Measurements from ENCODE around the gene NTN1.
"Not testable (repeated sequence)": the region's sequence is repeated elsewhere in the genome, so short reads cannot be mapped to it uniquely, and the experiment has no call there.

The NTN1 gene

DNA sequence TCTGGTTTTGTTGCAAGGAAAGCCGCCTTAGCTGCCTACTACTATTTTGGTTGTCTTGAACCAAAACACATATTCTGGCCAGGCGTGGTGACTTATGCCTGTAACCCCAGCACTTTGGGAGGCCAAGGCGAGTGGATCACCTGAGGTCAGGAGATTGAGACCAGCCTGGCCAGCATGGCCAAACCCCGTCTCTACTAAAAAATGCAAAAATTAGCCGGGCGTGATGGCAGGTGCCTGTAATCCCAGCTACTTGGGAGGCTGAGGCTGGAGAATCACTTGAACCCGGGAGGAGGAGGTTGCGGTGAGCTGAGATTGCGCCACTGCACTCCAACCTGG lies 236.3 kb downstream of the NTN1 start:
- H3K36me3 Mint-ChIP-seq (ENCODE audit: low read depth); H3K27me3 Mint-ChIP-seq; H3K4me3 Mint-ChIP-seq; intact Hi-C loops (cut with micrococcal nuclease); H3K27ac Mint-ChIP-seq; H3K9me3 Mint-ChIP-seq: not testable (repeated sequence)
- peaks cover 13% of the 10 kb centered on the region for H3K4me1 Mint-ChIP-seq (ENCODE audit: low read depth)

DNA sequence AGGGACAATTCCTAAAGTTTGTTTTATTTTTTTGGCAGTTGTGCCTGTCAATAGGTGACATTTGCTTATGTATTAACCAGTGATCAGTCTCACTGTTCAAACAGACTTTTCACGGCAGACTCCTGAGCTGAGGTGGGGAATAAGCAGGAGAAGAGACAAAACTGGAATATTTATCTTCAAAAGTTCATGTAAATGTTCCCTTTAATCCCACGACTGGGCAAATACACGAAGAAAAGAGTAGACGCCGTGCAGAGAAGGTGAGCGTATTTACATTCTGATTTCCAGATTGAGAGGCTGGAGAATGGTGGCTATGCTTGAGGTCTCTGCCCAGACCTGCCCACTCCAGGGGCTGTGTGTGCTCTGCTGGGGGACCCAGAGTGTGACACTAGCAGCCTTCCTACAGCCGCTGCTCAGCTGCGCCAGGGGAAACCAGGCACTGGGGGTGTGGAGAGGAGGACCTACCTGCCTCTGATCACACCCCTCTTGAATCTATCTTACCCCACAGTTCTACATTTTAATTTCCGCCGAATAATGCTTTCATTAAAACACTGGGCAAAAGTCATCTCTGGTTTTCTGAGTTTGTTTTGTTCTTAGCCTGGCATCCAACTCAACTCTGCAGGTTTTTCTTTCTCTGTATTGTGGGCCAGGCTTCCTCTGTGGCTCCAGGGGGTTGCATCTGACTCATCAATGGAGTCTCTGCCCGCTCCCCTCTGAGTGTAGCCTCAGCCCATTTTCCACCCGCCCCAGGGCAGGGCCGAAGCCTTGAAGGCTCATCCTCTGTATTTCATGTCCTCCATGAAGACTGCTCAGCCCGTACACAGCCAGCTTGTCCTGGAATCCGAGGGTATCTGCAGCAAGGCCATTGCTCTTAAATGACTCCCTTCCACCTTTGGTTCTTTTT lies 237.1 kb downstream of the NTN1 start:
- Mint-ChIP-seq H3K27me3 (peaks cover 2% of the 10 kb centered on the region), H3K36me3 (ENCODE audit: low read depth) (no peaks in the 10 kb centered on the region), H3K27ac (no peak overlapping the region), H3K4me1 (ENCODE audit: low read depth) (peaks cover 13% of the 10 kb centered on the region), H3K9me3 (no peaks in the 10 kb centered on the region), H3K4me3 (no peak overlapping the region)
- intact Hi-C loops (cut with micrococcal nuclease) = no loop called here

DNA sequence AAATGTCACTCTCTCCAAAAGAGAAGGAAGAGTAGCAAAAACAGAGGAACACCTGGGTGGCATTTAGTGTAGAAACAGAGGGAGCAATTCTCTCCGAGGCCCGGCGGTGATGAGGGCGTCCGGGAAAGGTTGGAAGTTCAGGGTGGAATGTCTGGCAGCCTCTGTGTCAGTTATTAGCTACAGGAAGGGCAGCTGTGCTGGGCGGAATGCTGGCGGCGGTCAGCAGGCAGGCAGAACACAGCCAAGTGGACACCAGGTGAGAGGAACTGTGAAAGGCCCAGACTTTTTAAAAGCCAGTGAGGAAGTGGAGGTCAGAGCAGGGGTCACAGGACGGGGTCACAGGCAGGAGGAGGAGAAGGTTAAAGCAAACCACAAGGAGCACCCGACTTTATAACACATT lies 238.1 kb downstream of the NTN1 start:
- Mint-ChIP-seq H3K27me3 (peaks cover 2% of the 10 kb centered on the region), H3K36me3 (ENCODE audit: low read depth) (no peaks in the 10 kb centered on the region), H3K27ac (no peak overlapping the region), H3K4me3 (no peak overlapping the region), H3K4me1 (ENCODE audit: low read depth) (peaks cover 13% of the 10 kb centered on the region), H3K9me3 (no peaks in the 10 kb centered on the region)
- intact Hi-C loops (cut with micrococcal nuclease) = no loop called here

DNA sequence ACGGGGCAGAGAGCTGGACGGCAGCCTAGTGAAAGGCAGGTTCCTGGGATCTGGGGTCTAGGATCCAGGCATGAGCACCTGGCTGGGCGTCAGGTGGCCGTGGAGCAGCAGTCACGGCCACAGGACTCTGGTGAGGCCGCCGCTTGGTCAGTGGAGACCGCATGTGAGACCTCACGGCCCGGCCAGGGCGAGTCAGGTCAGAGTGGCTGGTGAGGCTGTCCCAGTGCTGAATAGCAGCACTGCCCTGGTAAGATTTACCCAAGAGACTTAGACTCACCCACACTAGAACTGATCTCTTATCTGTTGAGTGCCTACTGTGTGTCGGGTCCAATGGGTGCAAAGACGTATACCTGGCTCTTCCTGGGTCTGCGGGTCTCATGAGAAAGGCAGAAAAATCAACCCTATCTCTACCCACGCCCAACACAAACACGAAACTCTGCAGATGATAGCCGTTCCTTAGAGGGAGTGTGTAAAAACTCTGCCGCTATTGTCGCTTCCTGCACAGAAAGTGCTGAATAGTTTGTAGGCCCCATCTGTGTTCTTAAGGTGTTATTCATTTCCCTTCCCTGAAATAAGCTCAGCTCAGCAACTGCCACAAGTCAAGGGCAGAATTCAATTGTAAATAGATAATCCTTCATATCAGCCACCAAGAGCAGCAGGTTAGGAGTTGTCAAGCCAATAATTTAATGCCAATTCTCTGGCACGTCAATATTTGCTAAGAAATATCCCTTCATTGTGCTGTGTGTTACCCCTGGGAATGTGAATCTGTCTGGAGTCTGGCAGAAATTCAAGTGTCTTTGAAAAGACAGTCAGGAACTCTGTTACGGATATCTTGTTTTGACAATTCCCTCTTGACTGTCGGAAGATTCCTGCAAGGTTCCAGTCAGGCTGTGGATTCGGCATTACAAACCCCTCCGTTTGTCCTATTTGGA lies 240.0 kb downstream of the NTN1 start:
- intact Hi-C loops (cut with micrococcal nuclease) = no loop called here
- no peak overlapping the region for H3K4me3 Mint-ChIP-seq
- H3K27ac Mint-ChIP-seq = no peak overlapping the region
- H3K27me3 Mint-ChIP-seq = peaks cover 2% of the 10 kb centered on the region
- H3K36me3 Mint-ChIP-seq (ENCODE audit: low read depth) = peaks cover 5% of the 10 kb centered on the region
- H3K4me1 Mint-ChIP-seq (ENCODE audit: low read depth) = peaks cover 12% of the 10 kb centered on the region
- H3K9me3 Mint-ChIP-seq = no peaks in the 10 kb centered on the region

DNA sequence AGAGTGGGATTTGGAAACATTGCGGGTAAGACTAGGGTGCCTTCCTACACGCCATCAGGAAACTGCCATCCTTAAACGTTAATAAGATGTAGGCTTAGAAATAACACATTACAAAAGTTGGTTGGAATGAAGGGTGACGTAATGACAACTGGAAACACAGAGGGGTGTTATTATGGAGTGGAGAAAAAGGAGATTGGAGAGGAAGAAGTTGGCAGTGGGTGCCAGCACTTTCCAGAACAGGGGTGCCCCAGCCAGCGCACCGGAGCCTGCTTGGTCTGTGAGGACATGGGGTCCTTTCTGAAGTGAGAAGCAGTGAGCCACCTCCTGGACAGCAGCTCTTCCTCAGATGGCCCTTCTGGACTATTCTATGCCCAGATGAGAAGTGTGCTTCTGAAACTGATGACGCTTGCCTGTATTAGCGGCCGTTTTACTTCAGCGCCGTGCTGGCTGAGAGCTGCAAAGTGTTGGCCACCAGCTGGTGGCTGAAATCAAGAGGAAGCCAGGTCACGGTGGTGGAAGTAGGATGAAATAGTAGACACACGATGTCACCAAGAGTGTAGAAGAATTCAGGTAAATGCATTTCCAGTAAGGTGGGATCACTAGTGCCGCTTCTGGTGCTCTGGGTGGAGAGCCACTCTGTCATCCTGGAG lies 244.8 kb downstream of the NTN1 start:
- Mint-ChIP-seq H3K4me3 (no peak overlapping the region), H3K4me1 (ENCODE audit: low read depth) (no peaks in the 10 kb centered on the region), H3K27me3 (no peaks in the 10 kb centered on the region), H3K9me3 (no peaks in the 10 kb centered on the region), H3K36me3 (ENCODE audit: low read depth) (peaks cover 6% of the 10 kb centered on the region), H3K27ac (no peak overlapping the region)
- intact Hi-C loops (cut with micrococcal nuclease) = no loop called here

DNA sequence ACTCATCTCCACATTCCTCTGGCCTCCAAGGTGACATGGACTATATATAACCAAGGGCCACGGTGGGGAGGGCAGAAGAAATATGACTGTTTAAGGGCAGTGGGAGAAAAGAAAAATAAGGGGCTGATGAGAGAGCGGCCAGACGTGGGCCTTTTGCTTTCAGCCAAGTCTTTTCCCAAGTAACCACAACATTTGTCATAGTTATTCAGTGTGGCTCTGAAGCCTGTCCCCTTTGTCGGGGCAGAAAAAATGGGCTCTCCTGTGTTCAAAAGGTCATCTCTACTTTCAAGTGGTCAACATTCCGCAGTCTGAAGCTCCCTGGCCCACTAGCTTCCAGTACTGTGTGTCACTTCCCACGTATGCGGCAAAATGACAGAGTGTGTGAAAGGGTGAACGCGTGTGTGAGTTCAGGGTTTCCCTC lies 245.4 kb downstream of the NTN1 start:
- Mint-ChIP-seq H3K27ac (no peak overlapping the region), H3K36me3 (ENCODE audit: low read depth) (peaks cover 6% of the 10 kb centered on the region), H3K9me3 (no peaks in the 10 kb centered on the region), H3K27me3 (no peaks in the 10 kb centered on the region), H3K4me1 (ENCODE audit: low read depth) (no peaks in the 10 kb centered on the region), H3K4me3 (no peak overlapping the region)
- intact Hi-C loops (cut with micrococcal nuclease) = no loop called here

DNA sequence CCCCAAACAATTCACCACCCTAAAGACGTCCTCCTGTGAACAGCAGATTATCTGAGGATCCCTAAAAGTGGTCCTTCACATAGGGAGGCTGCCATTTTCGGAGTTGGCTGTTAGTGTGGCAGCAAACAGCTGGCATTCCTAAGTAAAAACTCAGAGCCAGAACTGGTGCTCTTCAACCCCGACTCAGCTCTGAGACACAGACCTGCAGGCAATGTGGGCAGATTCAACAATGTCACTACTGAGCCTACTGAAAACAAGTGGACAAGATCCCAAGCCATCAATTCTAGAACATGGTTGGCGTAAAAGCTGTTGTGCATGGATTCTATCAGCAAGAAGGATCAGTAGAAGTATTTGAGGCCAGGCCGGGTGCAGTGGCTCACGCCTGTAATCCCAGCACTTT lies 247.2 kb downstream of the NTN1 start:
- Mint-ChIP-seq H3K9me3 (no peaks in the 10 kb centered on the region), H3K4me3 (no peak overlapping the region), H3K27me3 (no peaks in the 10 kb centered on the region), H3K4me1 (ENCODE audit: low read depth) (peaks cover 8% of the 10 kb centered on the region), H3K27ac (no peak overlapping the region), H3K36me3 (ENCODE audit: low read depth) (peaks cover 6% of the 10 kb centered on the region)
- intact Hi-C loops (cut with micrococcal nuclease) = no loop called here

DNA sequence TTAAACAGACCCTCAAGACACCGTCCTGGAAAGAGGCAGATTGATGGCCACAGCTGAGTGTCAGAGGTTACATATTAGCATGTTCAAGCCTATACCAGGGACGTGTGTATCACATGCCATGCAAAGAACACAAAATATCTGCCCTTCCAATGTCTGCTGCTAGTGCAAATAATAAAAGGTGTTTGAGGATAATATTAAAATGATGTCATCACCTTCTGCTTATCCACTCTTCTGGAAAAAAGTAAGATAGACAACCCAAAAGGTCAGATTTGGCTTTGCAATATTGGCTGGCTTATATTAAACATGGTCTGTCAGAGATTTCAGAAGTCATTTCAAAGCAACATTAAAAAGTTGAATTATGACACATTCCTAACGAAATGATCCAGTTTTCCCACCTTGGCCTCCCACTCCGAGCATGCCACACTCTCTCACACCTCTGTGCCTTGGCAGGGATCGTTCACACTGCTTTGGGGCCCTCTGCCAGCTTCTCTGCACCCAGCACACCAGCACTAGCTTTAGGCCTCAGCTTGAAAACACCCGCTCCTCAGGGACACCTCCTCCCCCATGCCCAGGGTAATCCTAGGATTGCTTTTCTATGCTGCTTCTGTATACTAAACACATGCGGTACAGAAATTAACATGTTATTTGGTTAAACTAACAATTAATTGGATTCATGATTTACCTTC lies 248.2 kb downstream of the NTN1 start:
- Mint-ChIP-seq H3K36me3 (ENCODE audit: low read depth) (peaks cover 6% of the 10 kb centered on the region), H3K4me1 (ENCODE audit: low read depth) (peaks cover 8% of the 10 kb centered on the region), H3K4me3 (no peak overlapping the region), H3K27ac (no peak overlapping the region), H3K9me3 (no peaks in the 10 kb centered on the region), H3K27me3 (no peaks in the 10 kb centered on the region)
- intact Hi-C loops (cut with micrococcal nuclease) = no loop called here

DNA sequence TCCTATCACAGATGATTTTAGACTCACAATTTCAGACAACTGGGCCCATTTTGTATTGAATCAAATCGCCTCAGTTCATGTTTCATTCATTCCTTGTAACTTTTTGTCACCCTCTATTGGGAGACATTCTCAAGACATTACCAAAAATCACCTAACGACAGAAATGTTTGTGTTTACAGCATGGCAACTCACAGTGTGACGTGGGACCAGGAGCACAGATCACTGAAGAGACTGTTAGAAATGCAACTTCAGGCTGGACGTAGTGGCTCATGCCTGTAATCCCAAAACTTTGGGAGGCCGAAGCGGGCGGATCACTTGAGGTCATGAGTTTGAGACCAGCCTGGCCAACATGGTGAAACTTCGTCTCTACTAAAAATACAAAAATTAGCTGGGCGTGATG lies 249.6 kb downstream of the NTN1 start:
- Mint-ChIP-seq H3K4me1 (ENCODE audit: low read depth) (peaks cover 14% of the 10 kb centered on the region), H3K36me3 (ENCODE audit: low read depth) (peaks cover 6% of the 10 kb centered on the region), H3K27ac (no peak overlapping the region), H3K9me3 (no peaks in the 10 kb centered on the region), H3K27me3 (no peaks in the 10 kb centered on the region), H3K4me3 (no peak overlapping the region)
- intact Hi-C loops (cut with micrococcal nuclease) = no loop called here

DNA sequence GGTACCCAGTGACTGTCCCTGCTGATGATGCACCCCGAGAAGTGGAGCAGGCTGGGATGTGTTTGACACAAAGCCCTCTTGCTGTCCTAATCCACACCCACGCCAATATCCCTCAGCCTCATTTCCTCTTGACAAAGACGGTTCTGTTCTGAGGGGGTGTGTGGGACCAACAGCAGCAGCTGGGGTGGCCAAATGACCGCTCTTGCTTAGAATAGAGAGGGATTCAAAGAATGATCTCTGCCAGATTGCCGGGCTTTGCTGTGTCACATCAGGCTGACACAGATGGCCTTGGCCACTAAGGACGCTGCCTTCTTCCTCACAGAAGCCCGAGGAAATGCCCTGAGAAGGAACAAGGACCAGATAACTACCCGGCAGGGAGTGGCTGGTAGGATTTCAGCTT lies 250.7 kb downstream of the NTN1 start:
- no peaks in the 10 kb centered on the region for H3K9me3 Mint-ChIP-seq
- intact Hi-C loops (cut with micrococcal nuclease) = no loop called here
- no peaks in the 10 kb centered on the region for H3K36me3 Mint-ChIP-seq (ENCODE audit: low read depth)
- H3K4me1 Mint-ChIP-seq (ENCODE audit: low read depth) = peaks cover 14% of the 10 kb centered on the region
- no peaks in the 10 kb centered on the region for H3K27me3 Mint-ChIP-seq
- no peak overlapping the region for H3K4me3 Mint-ChIP-seq
- no peak overlapping the region for H3K27ac Mint-ChIP-seq

DNA sequence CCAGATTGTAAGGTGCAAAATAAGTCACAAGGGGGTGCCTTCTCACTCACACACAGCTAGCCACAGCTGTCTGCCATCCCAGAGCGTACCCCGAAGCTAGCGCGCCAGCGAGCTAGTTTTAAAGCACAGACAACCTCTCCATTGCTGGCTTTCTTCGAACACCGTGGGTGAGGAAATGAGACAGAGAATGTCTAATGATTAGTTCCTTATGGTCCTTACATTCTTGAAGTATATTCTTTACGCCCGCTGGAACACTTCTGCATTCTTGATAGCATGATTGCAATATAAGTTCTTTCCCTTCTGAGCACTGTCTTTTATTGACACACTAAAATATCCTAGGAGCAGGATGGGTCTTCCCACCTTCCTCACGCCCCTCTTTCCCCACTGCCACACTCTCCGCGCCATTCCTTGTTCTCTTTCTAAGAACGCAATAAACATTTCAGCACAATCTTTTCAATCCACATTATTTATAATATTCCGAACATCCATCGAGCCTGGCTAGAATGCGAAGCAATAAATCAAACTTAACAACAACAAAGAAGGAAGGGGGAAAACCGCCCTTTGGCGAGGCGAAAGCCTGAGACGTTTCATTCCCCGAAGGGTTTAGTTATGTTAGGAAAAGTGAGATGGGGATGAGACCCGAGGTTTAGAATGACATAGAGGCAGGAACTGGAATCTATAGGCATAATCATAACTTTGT lies 251.3 kb downstream of the NTN1 start:
- Mint-ChIP-seq H3K4me3 (no peak overlapping the region), H3K9me3 (no peaks in the 10 kb centered on the region), H3K27me3 (no peaks in the 10 kb centered on the region), H3K36me3 (ENCODE audit: low read depth) (no peaks in the 10 kb centered on the region), H3K27ac (no peak overlapping the region), H3K4me1 (ENCODE audit: low read depth) (peaks cover 14% of the 10 kb centered on the region)
- intact Hi-C loops (cut with micrococcal nuclease) = no loop called here

DNA sequence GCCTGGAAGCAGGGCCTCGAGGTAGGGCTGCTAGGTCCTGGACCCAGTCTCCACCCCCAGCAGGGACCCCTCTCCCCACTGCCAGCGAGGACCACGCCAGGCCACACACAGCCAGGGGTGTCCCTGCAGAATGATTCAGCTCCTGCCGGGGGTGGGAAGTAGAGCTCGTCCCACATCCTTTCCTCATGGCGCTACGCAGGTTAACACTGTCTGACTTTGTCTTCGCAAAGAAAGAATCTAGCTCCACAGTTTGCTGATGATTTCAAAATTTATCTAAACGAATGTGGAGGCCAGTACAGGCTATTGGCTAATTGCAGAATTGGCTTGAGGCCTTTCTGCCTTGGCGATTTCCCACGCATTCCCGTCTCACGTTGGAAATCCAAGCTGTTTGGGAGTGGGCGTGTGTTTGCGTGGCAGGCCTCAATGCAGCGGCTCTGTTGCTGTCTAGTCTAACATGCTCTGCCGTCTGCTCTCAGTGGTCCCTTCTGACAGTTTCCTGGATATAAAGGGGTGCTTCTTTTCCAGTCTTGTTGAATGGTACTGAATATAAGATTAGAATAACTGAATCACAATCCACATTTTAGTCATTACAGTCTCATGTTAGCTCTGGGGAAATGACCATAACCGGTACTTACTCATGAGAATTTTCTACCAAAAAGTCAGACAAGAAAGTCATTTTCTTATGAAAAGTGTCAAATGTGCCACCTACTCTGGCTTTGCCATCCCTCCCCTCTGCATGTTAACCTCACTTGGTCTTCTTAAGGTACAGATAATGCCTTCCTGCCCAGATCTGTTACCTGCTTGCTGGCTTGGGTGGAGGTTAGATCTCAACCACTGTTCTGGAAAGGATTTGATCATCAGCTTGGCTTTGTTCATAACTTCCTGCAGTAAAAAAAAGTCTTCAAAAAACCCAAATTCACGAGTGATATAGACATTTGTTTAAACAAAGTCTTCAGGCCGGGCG lies 252.4 kb downstream of the NTN1 start:
- Mint-ChIP-seq H3K36me3 (ENCODE audit: low read depth) (no peaks in the 10 kb centered on the region), H3K4me1 (ENCODE audit: low read depth) (peaks cover 14% of the 10 kb centered on the region), H3K27me3 (no peaks in the 10 kb centered on the region), H3K9me3 (no peaks in the 10 kb centered on the region), H3K27ac (no peak overlapping the region), H3K4me3 (no peak overlapping the region)
- intact Hi-C loops (cut with micrococcal nuclease) = no loop called here

Measured in dendritic cell treated with granulocyte-macrophage colony-stimulating factor and Interleukin-4, amounts not matched to agents 40 ng/mL and 50 ng/mL, for 4 days (primary cell).